Measurements from ENCODE around the gene CHKB.

The CHKB gene

GRCh38 chr22:50597097-50597496 lies 14.4 kb upstream of the CHKB start:
- no peak for DNase-seq

- DNase-seq: no peak
Observed at GRCh38 chr22:50595189-50595588, 12.5 kb upstream of the CHKB start.

DNA sequence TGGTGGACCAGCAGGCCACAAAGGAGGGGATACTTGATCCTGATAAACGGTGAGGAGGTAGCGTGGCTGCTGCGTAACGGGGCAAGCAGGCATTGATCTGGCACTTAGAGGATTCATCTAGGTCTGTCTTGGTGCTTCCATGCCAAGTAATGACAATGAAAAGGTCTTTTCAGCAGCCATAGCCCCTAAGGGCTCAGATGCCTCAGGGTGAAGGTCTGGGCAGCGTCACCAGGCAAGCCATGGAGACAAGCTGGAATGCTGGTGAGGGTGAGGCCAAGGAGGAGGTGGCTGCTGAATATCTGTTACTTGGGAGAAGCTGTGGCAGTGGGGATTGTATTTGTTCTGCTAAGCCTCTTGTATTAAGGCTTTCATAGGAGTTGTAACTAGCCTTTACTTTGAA lies 4.8 kb upstream of the CHKB start:
- DNase-seq: no peak

DNA sequence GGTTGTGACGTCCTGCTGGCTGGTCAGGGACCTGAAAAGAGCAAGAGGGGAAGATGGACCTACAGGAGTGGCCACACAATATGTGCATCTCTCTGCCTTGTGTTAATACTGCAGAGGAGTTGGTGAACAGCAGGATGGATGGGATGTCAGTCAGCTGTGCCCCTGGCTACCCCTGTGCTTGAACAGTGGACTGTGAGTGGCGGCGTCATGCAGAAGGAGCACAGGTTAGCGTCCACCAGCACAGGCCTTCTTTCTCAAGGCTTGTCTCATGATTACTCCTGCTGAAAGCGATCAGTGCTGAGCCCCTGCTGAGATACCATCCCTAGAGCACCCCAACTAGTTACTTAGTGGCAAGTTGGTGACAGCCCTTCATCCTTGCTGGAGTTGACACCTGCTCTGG lies 3.8 kb upstream of the CHKB start:
- DNase-seq: no peak

GRCh38 chr22:50585781-50586180 lies 3.1 kb upstream of the CHKB start:
- no peak for DNase-seq

- DNase-seq: no peak
Observed at GRCh38 chr22:50585238-50585637, 2.6 kb upstream of the CHKB start.

DNA sequence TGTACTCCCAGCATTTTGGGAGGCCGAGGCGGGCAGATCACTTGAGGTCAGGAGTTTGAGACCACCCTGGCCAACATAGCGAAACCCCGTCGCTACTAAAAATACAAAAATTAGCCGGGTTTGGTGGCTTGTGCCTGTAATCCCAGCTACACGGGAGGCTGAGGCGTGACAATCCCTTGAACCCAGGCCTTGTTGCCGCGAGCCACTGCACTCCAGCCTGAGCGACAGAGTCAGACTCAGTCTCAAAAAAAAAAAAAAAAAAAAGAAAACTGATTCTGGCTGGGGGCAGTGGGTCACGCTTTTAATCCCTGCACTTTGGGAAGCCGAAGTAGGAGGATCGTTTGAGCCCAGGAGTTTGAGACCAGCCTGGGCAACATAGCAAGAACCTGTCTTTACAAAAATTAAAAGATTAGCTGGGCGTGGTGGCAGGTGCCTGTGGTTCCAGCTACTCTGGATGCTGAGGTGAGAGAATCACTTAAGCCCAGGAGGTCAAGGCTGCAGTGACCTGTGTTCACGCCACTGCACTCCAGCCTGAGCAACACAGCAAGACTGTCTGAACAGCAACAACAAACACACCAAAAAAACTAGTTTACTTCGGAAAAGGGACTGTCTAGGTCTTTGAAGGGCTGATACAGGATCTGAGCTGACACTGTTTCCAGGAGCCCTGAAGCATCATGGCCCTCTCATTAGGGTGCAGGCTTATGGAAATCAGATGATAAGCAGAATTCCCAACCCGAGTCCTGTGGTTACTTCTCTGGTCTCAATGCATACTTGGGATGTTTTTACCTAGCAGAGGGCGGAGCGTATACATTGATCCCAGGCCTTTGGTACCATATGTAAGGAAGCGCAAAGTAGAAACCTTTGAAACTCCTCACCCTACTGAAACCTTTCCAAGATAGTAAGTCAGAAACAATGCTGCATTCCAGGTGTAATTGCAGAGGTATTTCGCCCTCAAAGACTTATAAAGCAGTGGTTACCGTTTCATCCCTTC lies 1.8 kb upstream of the CHKB start:
- DNase-seq: no peak

- DNase-seq: no peak
Observed at GRCh38 chr22:50583294-50583861, 729 bp upstream of the CHKB start.

GRCh38 chr22:50581950-50582492 lies 628 bp downstream of the CHKB start:
- DNase-seq: no peak

- no peak for DNase-seq
Observed at GRCh38 chr22:50581031-50581949, 1.4 kb downstream of the CHKB start.

DNA sequence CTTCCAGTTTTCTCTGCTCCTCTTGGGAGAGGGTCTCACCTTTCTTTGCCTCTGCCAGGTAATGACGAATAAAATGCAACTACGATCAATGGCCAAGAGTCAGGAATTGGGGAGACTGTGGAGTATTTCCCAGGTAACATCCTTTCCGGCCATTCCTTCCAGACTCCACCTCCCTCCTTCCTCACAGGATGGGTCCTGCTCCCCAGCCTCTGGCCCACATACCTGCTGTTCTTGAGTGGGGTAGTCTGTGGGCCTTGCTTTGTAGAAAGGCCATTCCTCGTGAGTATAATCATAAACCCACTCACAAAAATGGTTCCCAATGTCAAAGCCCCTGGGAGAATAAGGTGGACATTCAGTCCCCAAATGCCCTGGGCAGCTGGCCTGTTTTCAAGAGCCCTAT lies 2.9 kb downstream of the CHKB start:
- no peak for DNase-seq

- DNase-seq: no peak
Observed at GRCh38 chr22:50578776-50579310, 3.8 kb downstream of the CHKB start.

DNA sequence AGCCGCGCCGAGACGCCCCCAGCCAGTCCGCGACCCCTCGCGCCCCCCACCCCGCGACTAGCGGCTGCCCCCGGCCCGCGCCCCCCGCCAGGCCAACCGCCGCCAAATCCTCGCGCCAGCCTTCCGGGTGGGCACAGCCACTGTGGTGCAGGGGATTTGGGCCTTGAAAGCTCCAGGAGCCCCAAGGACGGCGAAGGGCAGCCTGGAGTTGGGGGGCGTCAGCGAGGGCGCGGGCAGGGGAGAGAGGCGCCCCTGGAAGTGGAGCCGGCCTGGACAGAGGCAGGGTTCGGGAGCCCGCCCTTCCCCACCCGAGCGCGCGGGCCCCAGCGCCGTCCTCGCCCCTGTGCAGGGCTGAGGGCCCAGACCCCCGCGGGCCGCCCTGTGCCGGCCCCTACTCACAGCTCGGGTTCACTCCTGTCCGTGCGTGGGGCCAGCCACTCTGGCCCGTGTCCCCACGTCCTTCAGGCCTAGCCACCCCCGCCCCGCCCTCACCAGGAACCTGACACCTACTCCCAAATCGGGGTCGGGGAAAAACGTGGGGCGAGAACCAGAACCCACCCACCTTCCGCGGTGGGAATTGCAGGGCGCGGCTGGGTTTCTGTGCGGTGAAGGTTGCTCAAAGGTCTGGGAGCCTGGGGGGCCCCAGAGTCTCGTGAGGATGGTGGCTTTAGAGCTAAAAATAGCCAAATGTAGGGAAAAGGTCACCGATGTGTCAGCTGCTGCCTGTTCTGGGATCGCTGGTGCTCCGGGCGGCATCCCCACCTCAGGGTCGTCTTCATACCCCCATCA lies 4.5 kb downstream of the CHKB start, which contains the start of gene CPT1B:
Gene CPT1B, minus strand, starts transcription at position 441 of the 789 bp plus-strand sequence. CDS start 512 bp downstream, outside the sequence.
- no peak for DNase-seq

DNA sequence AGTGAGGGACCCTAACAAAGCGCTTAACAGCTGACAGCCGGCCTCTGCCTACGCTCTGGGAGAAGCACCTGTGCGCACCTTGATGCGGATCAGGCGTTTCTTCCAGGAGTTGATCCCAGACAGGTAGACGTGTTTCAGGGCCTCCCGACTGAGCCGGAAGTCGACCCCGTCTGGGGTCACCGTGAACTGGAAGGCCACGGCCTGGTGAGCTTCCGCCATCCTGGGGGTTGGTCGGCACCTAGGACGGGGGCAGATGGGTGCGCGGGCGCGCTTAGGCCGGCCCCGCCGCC lies 5.0 kb downstream of the CHKB start:
- DNase-seq: no peak

GRCh38 chr22:50576806-50577696 lies 5.6 kb downstream of the CHKB start:
- no peak for DNase-seq

- DNase-seq: no peak
Observed at GRCh38 chr22:50576070-50576469, 6.6 kb downstream of the CHKB start.

GRCh38 chr22:50575426-50575941 lies 7.2 kb downstream of the CHKB start:
- no peak for DNase-seq

DNA sequence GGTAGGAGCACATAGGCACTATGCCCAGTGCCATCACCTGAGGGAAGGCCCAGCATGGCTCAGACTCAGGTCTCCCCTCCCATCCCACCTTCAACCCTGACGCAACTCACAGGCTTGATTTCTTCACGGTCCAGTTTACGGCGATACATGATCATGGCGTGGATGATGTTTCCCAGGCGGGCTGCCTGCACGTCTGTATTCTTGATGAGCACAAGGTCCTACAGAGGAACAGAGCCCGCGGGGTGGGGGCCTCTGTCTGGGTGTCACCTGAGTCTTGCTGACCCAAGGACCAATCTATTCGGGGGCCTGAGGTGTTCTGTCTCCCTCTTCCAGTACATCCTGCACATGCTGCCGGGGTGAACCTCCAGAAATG lies 8.3 kb downstream of the CHKB start:
- DNase-seq: no peak

- no peak for DNase-seq
Observed at GRCh38 chr22:50573491-50574382, 8.9 kb downstream of the CHKB start.

GRCh38 chr22:50572965-50573364 lies 9.7 kb downstream of the CHKB start:
- no peak for DNase-seq
